Measurements from ENCODE around the gene UBE3C. TPM values are rescaled to one million over a fixed set of nuclear protein-coding genes. Genes with fewer than 3 reads are reported as not detected.
"Not testable (repeated sequence)": the region's sequence is repeated elsewhere in the genome, so short reads cannot be mapped to it uniquely, and the experiment has no call there.

The UBE3C gene
- total RNA-seq, 1 experiment from 2014 or later = 122 TPM

- Histone ChIP-seq H3K27me3 (no peaks in the 10 kb centered on the region), H3K9me3 (replicated peaks) (no peaks in the 10 kb centered on the region), H3K36me3 (peaks cover 15% of the 10 kb centered on the region; the same call in 1 of the 2 replicates), H3K27ac (no peak overlapping the region), H3K4me3 (no peak overlapping the region), H3K4me1 (peaks cover 17% of the 10 kb centered on the region)
- peak; percentile 72 to 85 for DNase-seq
Measured at GRCh38 chr7:157273208-157274093, 134.7 kb downstream of the UBE3C start.

- H3K9me3 ChIP-seq (replicated peaks); DNase-seq; H3K4me3 ChIP-seq; H3K36me3 ChIP-seq; H3K27ac ChIP-seq; H3K27me3 ChIP-seq: not testable (repeated sequence)
- peaks cover 17% of the 10 kb centered on the region for H3K4me1 ChIP-seq
Measured at GRCh38 chr7:157274094-157274634, 135.4 kb downstream of the UBE3C start.

GRCh38 chr7:157274991-157275427 is 136.3 kb downstream of the UBE3C start:
- Histone ChIP-seq H3K27ac (no peak overlapping the region), H3K4me3 (no peak overlapping the region), H3K9me3 (replicated peaks) (no peaks in the 10 kb centered on the region), H3K4me1 (peaks cover 17% of the 10 kb centered on the region), H3K27me3 (no peaks in the 10 kb centered on the region), H3K36me3 (0 out of 2 replicates have a peak, but pooled peaks cover 5% of the 10 kb centered on the region)
- peak in 1 of 2 experiments; percentile 20 for DNase-seq

- no peak overlapping the region for H3K27ac ChIP-seq
- peaks cover 13% of the 10 kb centered on the region for H3K4me1 ChIP-seq
- DNase-seq = no peak
Measured at GRCh38 chr7:157276091-157276561, 137.4 kb downstream of the UBE3C start.

GRCh38 chr7:157276731-157277562 is 138.2 kb downstream of the UBE3C start:
- Histone ChIP-seq H3K27ac (no peak overlapping the region), H3K9me3 (replicated peaks) (no peaks in the 10 kb centered on the region), H3K36me3 (no peaks in the 10 kb centered on the region), H3K4me1 (peaks cover 5% of the 10 kb centered on the region), H3K4me3 (peak overlapping the region; percentile 40), H3K27me3 (no peaks in the 10 kb centered on the region)
- DNase-seq = peak; percentile 50 to 64

More at GRCh38 chr7:157276091-157276561, 137.4 kb downstream of the UBE3C start:
- Histone ChIP-seq H3K9me3 (replicated peaks) (no peaks in the 10 kb centered on the region), H3K27me3 (no peaks in the 10 kb centered on the region), H3K4me3 (no peak overlapping the region), H3K36me3 (no peaks in the 10 kb centered on the region)

- peak overlapping the region; percentile 40 for H3K4me3 ChIP-seq
- H3K9me3 ChIP-seq (replicated peaks); H3K27me3 ChIP-seq; H3K4me1 ChIP-seq; H3K36me3 ChIP-seq; H3K27ac ChIP-seq; DNase-seq: not testable (repeated sequence)
Measured at GRCh38 chr7:157277568-157277967, 138.8 kb downstream of the UBE3C start.

GRCh38 chr7:157278167-157278790 is 139.6 kb downstream of the UBE3C start:
- no peak for DNase-seq
- Histone ChIP-seq H3K36me3 (no peaks in the 10 kb centered on the region), H3K4me3 (no peak overlapping the region), H3K9me3 (replicated peaks) (no peaks in the 10 kb centered on the region), H3K27ac (no peak overlapping the region), H3K4me1 (no peaks in the 10 kb centered on the region; the same call in 1 of the 2 replicates), H3K27me3 (no peaks in the 10 kb centered on the region)

- no peak for DNase-seq
- Histone ChIP-seq H3K27ac (no peak overlapping the region), H3K36me3 (no peaks in the 10 kb centered on the region), H3K4me1 (no peaks in the 10 kb centered on the region; the same call in 1 of the 2 replicates), H3K9me3 (replicated peaks) (no peaks in the 10 kb centered on the region), H3K4me3 (no peak overlapping the region), H3K27me3 (no peaks in the 10 kb centered on the region)
Measured at GRCh38 chr7:157278791-157279724, 140.3 kb downstream of the UBE3C start.

GRCh38 chr7:157279741-157280215 is 141.1 kb downstream of the UBE3C start:
- no peaks in the 10 kb centered on the region for H3K36me3 ChIP-seq
- 0 out of 2 replicates have a peak, but pooled peaks cover 2% of the 10 kb centered on the region for H3K9me3 ChIP-seq (replicated peaks)
- no peak overlapping the region for H3K27ac ChIP-seq
- no peak overlapping the region for H3K4me3 ChIP-seq
- DNase-seq = no peak
- H3K4me1 ChIP-seq = no peaks in the 10 kb centered on the region; the same call in 1 of the 2 replicates
- no peaks in the 10 kb centered on the region for H3K27me3 ChIP-seq

GRCh38 chr7:157280216-157280841 is 141.6 kb downstream of the UBE3C start:
- H3K27ac ChIP-seq = no peak overlapping the region
- no peak for DNase-seq
- H3K4me1 ChIP-seq = no peaks in the 10 kb centered on the region; the same call in 1 of the 2 replicates
- H3K36me3 ChIP-seq = no peaks in the 10 kb centered on the region
- H3K27me3 ChIP-seq = no peaks in the 10 kb centered on the region
- H3K9me3 ChIP-seq (replicated peaks) = 0 out of 2 replicates have a peak, but pooled peaks cover 2% of the 10 kb centered on the region
- H3K4me3 ChIP-seq = no peak overlapping the region

GRCh38 chr7:157281221-157281998 is 142.7 kb downstream of the UBE3C start:
- Histone ChIP-seq H3K27ac (no peak overlapping the region), H3K4me1 (no peaks in the 10 kb centered on the region; the same call in 1 of the 2 replicates), H3K4me3 (no peak overlapping the region), H3K36me3 (no peaks in the 10 kb centered on the region), H3K9me3 (replicated peaks) (0 out of 2 replicates have a peak, but pooled peaks cover 2% of the 10 kb centered on the region), H3K27me3 (no peaks in the 10 kb centered on the region)
- no peak for DNase-seq

- Histone ChIP-seq H3K4me1 (no peaks in the 10 kb centered on the region), H3K9me3 (replicated peaks) (0 out of 2 replicates have a peak, but pooled peaks cover 2% of the 10 kb centered on the region), H3K36me3 (no peaks in the 10 kb centered on the region), H3K4me3 (no peak overlapping the region), H3K27ac (no peak overlapping the region), H3K27me3 (no peaks in the 10 kb centered on the region)
- DNase-seq = no peak
Measured at GRCh38 chr7:157282141-157282801, 143.5 kb downstream of the UBE3C start.

All from SJCRH30 (cell line).